Hematopoietic multipotent progenitor cell treated with erythropoietin and hydrocortisone succinate and interleukin-3 and kit ligand, for 4 days (in vitro differentiated cells): ENCODE data around the gene MYO1H.

Experiments
- DNase-seq: peaks from one replicate; pipeline ENCODE4 v3.0.0-alpha.2; 2015

The MYO1H gene

GRCh38 chr12:109496306-109496705 lies 148.6 kb downstream of the MYO1H start:
- DNase-seq = no peak

- DNase-seq = no peak
Measured at GRCh38 chr12:109497675-109498074, 150.0 kb downstream of the MYO1H start.
